Measurements from ENCODE around the gene PCDHGA8.

DNA sequence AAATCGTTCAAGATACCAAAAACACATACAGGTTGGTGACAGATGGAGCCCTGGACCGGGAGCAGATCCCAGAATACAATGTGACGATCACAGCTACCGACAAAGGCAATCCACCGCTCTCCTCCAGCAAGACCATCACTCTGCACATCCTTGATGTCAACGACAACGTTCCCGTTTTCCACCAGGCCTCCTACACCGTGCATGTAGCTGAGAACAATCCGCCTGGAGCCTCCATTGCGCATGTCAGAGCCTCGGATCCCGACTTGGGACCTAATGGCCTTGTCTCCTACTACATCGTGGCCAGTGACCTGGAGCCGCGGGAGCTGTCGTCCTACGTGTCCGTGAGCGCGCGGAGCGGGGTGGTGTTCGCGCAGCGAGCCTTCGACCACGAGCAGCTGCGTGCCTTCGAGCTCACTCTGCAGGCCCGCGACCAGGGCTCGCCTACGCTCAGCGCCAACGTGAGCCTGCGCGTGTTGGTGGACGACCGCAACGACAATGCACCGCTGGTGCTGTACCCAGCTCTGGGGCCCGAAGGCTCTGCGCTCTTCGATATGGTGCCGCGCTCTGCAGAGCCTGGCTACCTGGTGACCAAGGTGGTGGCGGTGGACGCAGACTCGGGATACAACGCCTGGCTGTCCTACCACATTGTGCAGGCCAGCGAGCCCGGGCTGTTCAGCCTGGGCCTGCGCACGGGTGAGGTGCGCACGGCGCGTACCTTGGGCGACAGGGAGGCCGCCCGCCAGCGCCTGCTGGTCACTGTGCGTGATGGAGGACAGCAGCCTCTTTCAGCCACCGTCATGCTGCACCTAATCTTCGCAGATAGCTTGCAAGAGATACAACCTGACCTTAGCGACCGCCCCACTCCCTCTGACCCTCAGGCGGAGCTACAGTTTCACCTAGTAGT lies 20.6 kb upstream of the PCDHGA8 start:
- no peak for TF ChIP-seq POLR2A (IDR thresholded peaks at IDR 0.05; ENCODE audit: low read length)
- no peak for TF ChIP-seq GATA1 (IDR thresholded peaks at IDR 0.05; ENCODE audit: low read depth, low read length)

Data from erythroblast (primary cell).